Activated CD8-positive, alpha-beta T cell treated with anti-CD3 and anti-CD28 coated beads for 36 hours (primary cell): Measurements from ENCODE around the gene MACROD2. TPM values are rescaled to one million over a fixed set of nuclear protein-coding genes. Genes with fewer than 3 reads are reported as not detected.
"Not testable (repeated sequence)": the region's sequence is repeated elsewhere in the genome, so short reads cannot be mapped to it uniquely, and the experiment has no call there.

ENCODE experiments used
- ATAC-seq: fragments of 200-7000 bp; cut with Tn5 transposase; one replicate; pipeline ENCODE4 v1.10.0; 2021; ENCODE audit warnings: mild to moderate bottlenecking, moderate library complexity
- CTCF ChIA-PET: fragments of 350-600 bp; sonication (Branson Sonifier 250); formaldehyde crosslinking; loops from one replicate; lab custom pipeline; 2021; ENCODE audit warnings: antibody characterized with exemption; lab: Charles Lee
- POLR2A ChIA-PET: fragments of 350-600 bp; sonication (Branson Sonifier 250); formaldehyde crosslinking; loops from one replicate; lab custom pipeline; 2021; ENCODE audit warnings: antibody characterized with exemption; lab: Charles Lee
- DNase-seq: peaks from one replicate; pipeline ENCODE4 v3.0.0-alpha.2; 2020
- H3K27ac Mint-ChIP-seq: one replicate; pipeline ENCODE4 v1.8.0; 2021; ENCODE audit warnings: mild to moderate bottlenecking, mixed read lengths
- H3K27me3 Mint-ChIP-seq: one replicate; pipeline ENCODE4 v1.8.0; 2021; ENCODE audit warnings: mixed read lengths
- H3K36me3 Mint-ChIP-seq: one replicate; pipeline ENCODE4 v1.8.0; 2021; ENCODE audit warnings: low read depth, mixed read lengths
- H3K4me1 Mint-ChIP-seq: one replicate; pipeline ENCODE4 v1.8.0; 2021; ENCODE audit warnings: low read depth, mixed read lengths
- H3K4me3 Mint-ChIP-seq: one replicate; pipeline ENCODE4 v1.8.0; 2021; ENCODE audit warnings: mild to moderate bottlenecking, moderate library complexity, mixed read lengths
- H3K9me3 Mint-ChIP-seq: one replicate; pipeline ENCODE4 v1.8.0; 2021; ENCODE audit warnings: mixed read lengths
- CTCF ChIP-seq: fragments of 200-600 bp; IDR thresholded peaks from one replicate; pipeline ENCODE4 v1.8.0; 2022; ENCODE audit warnings: antibody characterized with exemption, mild to moderate bottlenecking
- intact Hi-C: fragments of 100-400 bp; cut with micrococcal nuclease; formaldehyde crosslinking; loops from one replicate; pipeline ENCODE4 v1.10.0; 2022
- total RNA-seq, 2 experiments: library from RNA; stranded (reverse); gene quantifications; one replicate each; pipeline ENCODE4 v1.2.3, GENCODE V29; 2021

Gene MACROD2
- total RNA-seq, 2 experiments from 2014 or later, result not detected

- ChIA-PET CTCF (no interaction called here), POLR2A (no interaction called here)
- ATAC-seq, result no peak
- no peak for TF ChIP-seq CTCF
- no peak for DNase-seq
- no peaks in the 10 kb centered on the region for H3K4me1 Mint-ChIP-seq
- intact Hi-C loops, result no loop called here
- H3K27me3 Mint-ChIP-seq, result no peaks in the 10 kb centered on the region
- H3K36me3 Mint-ChIP-seq, result no peaks in the 10 kb centered on the region
- no peak overlapping the region for H3K4me3 Mint-ChIP-seq
- H3K9me3 Mint-ChIP-seq, result peaks cover 4% of the 10 kb centered on the region
- no peak overlapping the region for H3K27ac Mint-ChIP-seq
Measured at GRCh38 chr20:14260367-14260766, 265.1 kb downstream of the MACROD2 start.

GRCh38 chr20:14264869-14265268, 269.6 kb downstream of the MACROD2 start:
- no peak overlapping the region for H3K4me3 Mint-ChIP-seq
- H3K27me3 Mint-ChIP-seq, result no peaks in the 10 kb centered on the region
- DNase-seq, result no peak
- no peak for TF ChIP-seq CTCF
- ChIA-PET POLR2A (no interaction called here), CTCF (no interaction called here)
- H3K27ac Mint-ChIP-seq, result no peak overlapping the region
- ATAC-seq, result no peak
- H3K36me3 Mint-ChIP-seq, result no peaks in the 10 kb centered on the region
- intact Hi-C loops, result no loop called here
- no peaks in the 10 kb centered on the region for H3K4me1 Mint-ChIP-seq
- H3K9me3 Mint-ChIP-seq, result peaks cover 1% of the 10 kb centered on the region

- CTCF ChIA-PET, result no interaction called here
- TF ChIP-seq CTCF, result no peak
- no peak overlapping the region for H3K4me3 Mint-ChIP-seq
Measured at GRCh38 chr20:14266246-14266645, 270.9 kb downstream of the MACROD2 start.

GRCh38 chr20:14270751-14271150, 275.4 kb downstream of the MACROD2 start:
- H3K36me3 Mint-ChIP-seq, H3K27me3 Mint-ChIP-seq, H3K4me3 Mint-ChIP-seq, DNase-seq, POLR2A ChIA-PET, CTCF ChIA-PET, H3K4me1 Mint-ChIP-seq, ATAC-seq, H3K27ac Mint-ChIP-seq, intact Hi-C loops, H3K9me3 Mint-ChIP-seq: not testable (repeated sequence)

More at GRCh38 chr20:14266246-14266645, 270.9 kb downstream of the MACROD2 start:
- Mint-ChIP-seq H3K27me3 (no peaks in the 10 kb centered on the region), H3K36me3 (no peaks in the 10 kb centered on the region), H3K9me3 (peaks cover 3% of the 10 kb centered on the region), H3K4me1 (no peaks in the 10 kb centered on the region), H3K27ac (no peak overlapping the region)
- POLR2A ChIA-PET, result no interaction called here
- intact Hi-C loops, result no loop called here
- DNase-seq (no peak), ATAC-seq (no peak)

- Mint-ChIP-seq H3K27ac (no peak overlapping the region), H3K4me1 (no peaks in the 10 kb centered on the region), H3K4me3 (no peak overlapping the region), H3K27me3 (no peaks in the 10 kb centered on the region), H3K36me3 (no peaks in the 10 kb centered on the region), H3K9me3 (peaks cover 2% of the 10 kb centered on the region)
- CTCF ChIA-PET, result no interaction called here
- DNase-seq (no peak), ATAC-seq (no peak)
- no peak for TF ChIP-seq CTCF
- POLR2A ChIA-PET, result no interaction called here
- intact Hi-C loops, result no loop called here
Measured at GRCh38 chr20:14282140-14282539, 286.8 kb downstream of the MACROD2 start.

GRCh38 chr20:14284443-14284842, 289.1 kb downstream of the MACROD2 start:
- Mint-ChIP-seq H3K36me3 (no peaks in the 10 kb centered on the region), H3K4me1 (no peaks in the 10 kb centered on the region), H3K4me3 (no peak overlapping the region), H3K27me3 (no peaks in the 10 kb centered on the region), H3K9me3 (peaks cover 1% of the 10 kb centered on the region), H3K27ac (no peak overlapping the region)
- intact Hi-C loops, result no loop called here
- ChIA-PET POLR2A (no interaction called here), CTCF (no interaction called here)
- no peak for DNase-seq
- no peak for TF ChIP-seq CTCF
- ATAC-seq, result no peak
